LNCAP (cell line): ENCODE measurements around the gene B9D1.

Experiments
- TF ChIP-seq, protein P1 (sequence below): fragments of 450-650 bp; IDR thresholded peaks from 2 replicates; pipeline ENCODE4 v1.5.1; 2017; ENCODE audit warnings: mild to moderate bottlenecking

B9D1 gene

GRCh38 chr17:19357761-19358160 is 4.8 kb downstream of the B9D1 start:
- TF ChIP-seq, protein P1, sequence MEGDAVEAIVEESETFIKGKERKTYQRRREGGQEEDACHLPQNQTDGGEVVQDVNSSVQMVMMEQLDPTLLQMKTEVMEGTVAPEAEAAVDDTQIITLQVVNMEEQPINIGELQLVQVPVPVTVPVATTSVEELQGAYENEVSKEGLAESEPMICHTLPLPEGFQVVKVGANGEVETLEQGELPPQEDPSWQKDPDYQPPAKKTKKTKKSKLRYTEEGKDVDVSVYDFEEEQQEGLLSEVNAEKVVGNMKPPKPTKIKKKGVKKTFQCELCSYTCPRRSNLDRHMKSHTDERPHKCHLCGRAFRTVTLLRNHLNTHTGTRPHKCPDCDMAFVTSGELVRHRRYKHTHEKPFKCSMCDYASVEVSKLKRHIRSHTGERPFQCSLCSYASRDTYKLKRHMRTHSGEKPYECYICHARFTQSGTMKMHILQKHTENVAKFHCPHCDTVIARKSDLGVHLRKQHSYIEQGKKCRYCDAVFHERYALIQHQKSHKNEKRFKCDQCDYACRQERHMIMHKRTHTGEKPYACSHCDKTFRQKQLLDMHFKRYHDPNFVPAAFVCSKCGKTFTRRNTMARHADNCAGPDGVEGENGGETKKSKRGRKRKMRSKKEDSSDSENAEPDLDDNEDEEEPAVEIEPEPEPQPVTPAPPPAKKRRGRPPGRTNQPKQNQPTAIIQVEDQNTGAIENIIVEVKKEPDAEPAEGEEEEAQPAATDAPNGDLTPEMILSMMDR = no peak

- TF ChIP-seq, protein P1 = no peak
Observed at GRCh38 chr17:19357351-19357750, 5.2 kb downstream of the B9D1 start.

DNA sequence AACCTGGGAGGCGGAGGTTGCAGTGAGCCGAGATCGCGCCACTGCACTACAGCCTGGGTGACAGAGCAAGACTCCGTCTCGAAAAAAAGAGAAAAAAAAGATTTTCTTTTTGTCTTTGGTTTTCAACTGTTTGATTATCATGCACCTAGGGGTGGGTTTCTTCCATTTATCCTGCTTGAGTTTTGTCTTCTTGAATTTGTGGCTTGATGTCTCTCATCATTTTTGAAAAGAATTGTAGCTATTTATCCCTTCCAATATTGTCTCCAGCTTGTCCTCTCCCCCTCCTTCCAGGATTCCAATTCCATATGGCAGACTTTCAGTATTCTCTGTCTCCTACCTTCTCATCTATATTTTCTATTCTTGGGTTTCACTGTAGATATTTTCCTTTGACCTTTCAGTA is 7.8 kb downstream of the B9D1 start:
- TF ChIP-seq, protein P1 = no peak

DNA sequence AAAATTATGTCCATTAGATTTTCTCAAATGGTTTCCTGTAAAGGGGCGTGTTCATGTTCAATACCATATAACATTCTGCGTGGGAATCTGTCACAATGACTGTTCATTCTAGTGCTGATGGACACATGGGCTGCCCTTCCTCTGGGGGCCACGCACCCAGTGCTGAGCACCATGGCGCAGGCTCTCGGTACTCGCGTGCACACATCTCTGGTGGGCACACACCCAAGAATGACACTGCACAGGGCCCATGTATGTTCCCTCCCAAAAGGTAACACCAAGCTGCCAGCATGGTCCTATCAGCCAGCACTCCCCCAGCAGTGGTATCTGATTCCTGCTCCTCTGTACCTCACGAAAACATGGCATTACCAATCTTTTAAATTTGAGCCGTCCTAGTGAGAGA is 13.7 kb downstream of the B9D1 start:
- TF ChIP-seq, protein P1 = no peak

GRCh38 chr17:19348081-19348650 is 14.4 kb downstream of the B9D1 start:
- TF ChIP-seq, protein P1 = no peak

DNA sequence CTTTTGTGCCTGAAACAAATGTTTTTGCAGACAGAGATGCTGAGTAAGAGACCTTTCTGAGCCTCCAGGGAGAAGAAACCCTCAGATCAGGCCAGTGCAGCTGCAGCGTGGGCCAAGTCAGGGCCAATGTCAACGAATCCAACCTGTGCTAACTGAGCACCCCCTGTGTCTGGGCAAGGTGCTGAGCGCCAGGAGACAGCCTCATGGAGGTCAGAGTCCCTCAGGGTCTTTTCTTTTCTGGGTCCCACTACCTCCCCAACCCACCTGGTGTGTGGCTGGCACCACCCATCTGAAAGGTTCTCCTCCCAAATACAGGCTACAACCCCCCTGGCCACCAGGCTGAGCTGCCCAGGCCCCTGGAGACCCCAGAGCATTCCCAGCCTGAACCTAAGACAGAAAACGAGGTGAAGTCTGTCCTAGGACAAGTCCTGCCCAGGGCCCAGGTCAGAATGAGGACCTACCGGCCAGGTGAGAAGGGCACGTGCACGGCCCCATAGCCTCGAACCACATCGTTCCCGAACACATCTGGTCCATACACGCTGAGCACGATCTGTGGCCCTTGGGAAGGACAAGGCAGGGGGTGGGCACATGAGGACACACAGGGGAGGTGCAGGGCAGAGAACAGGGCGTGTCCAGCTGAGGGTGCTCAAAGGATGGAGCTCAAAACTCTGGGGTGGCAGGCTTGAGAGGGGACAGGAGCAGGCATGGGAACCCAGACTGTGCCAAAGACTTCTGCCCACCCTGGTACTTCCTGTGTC is 15.0 kb downstream of the B9D1 start:
- TF ChIP-seq, protein P1 = no peak

- TF ChIP-seq, protein P1 = no peak
Observed at GRCh38 chr17:19346351-19347255, 15.9 kb downstream of the B9D1 start.
